GM06990 (cell line): ENCODE data around the gene CCDC116.

Source experiments
- DNase-seq: peaks from one replicate; pipeline ENCODE4 v3.0.0-alpha.2; 2011; ENCODE audit not compliant: insufficient read length; ENCODE audit errors: extremely low read depth
- H3K27me3 ChIP-seq: replicated peaks from 2 replicates; pipeline ENCODE4 v1.6.0; 2011; ENCODE audit warnings: low read length; ENCODE audit not compliant: control insufficient read depth, insufficient read depth
- H3K36me3 ChIP-seq: 2 replicates; pipeline ENCODE4 v1.5.1; 2011; ENCODE audit warnings: low read length; ENCODE audit not compliant: control insufficient read depth, insufficient read depth
- H3K4me3 ChIP-seq: replicated peaks from 2 replicates; pipeline ENCODE4 v1.5.1; 2011; ENCODE audit warnings: low read depth, mild to moderate bottlenecking, control low read depth, low read length
- CTCF ChIP-seq: IDR thresholded peaks from 2 replicates; pipeline ENCODE4 v1.5.1; 2011; ENCODE audit warnings: low read length, control low read depth, mild to moderate bottlenecking, inconsistent platforms; ENCODE audit not compliant: insufficient read depth, poor library complexity, severe bottlenecking

Gene CCDC116

DNA sequence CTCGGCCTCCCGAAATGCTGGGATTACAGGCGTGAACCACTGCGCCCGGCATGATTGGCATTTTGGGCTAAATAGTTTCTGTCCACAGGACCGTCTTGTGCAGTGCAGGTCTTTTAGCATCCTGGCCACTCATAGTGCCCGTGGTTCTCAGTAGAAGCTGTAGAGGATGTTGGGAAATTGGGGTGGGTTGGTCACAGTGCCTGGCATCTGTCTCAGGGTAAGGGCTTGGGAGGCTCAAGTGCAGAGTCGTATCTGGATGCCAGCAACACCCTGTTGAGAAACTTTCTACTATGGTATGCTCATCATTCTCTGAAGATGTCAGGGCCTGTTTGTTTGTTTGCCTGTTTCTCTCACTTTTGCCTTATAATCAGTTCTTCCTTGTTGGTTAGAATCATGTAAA is 43.2 kb upstream of the CCDC116 start:
- Histone ChIP-seq H3K36me3 (peaks cover 15% of the 10 kb centered on the region), H3K27me3 (no peaks in the 10 kb centered on the region), H3K4me3 (no peak overlapping the region)
- no peak for DNase-seq
- TF ChIP-seq CTCF, result no peak

- peaks cover 22% of the 10 kb centered on the region for H3K36me3 ChIP-seq
- H3K27me3 ChIP-seq, result no peaks in the 10 kb centered on the region
- no peak overlapping the region for H3K4me3 ChIP-seq
- no peak for DNase-seq
- TF ChIP-seq CTCF, result no peak
These were observed 41.5 kb upstream of the CCDC116 start for GRCh38 chr22:21590809-21591641.

DNA sequence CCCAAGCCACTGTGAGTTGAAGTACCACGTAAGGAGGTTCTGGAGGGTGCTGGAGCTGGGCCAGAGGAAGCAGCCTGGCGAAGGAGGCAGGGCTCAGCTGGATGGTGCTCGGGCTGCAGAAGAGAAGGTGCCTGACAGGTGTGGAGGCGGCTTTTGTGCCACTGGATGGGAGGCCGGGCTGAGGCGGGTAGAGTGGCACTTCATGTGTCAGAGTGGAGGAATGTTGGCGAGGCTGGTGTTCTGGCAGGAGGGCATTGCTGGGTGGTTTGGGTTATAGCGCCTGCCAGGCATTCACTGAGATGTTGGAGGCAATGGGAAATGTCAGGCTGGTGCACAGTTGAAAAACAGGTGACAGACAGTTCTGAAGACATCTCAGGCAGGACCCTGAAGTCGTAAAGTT is 40.9 kb upstream of the CCDC116 start:
- TF ChIP-seq CTCF, result no peak
- H3K4me3 ChIP-seq, result no peak overlapping the region
- H3K36me3 ChIP-seq, result peaks cover 24% of the 10 kb centered on the region
- no peaks in the 10 kb centered on the region for H3K27me3 ChIP-seq
- DNase-seq, result no peak

DNA sequence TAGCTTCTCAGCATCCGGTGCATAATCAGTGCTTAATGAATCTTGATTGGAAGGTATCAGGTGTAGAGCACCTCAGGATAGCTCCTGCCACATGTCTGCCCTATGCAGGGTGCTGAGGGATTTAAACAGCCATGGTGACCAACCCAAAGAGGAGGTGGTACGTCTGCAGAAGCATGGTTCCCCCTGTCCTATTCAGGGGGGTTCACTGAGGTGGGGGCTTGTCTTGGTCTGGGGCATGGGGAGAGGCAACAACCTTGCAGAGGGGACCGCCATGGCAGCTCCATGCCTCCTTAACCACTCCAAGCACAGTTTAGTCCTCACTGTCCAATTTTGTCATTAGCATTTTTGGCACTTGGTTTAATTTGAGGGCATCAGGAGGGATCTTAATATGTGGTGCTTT is 40.1 kb upstream of the CCDC116 start:
- no peak overlapping the region for H3K4me3 ChIP-seq
- no peaks in the 10 kb centered on the region for H3K27me3 ChIP-seq
- DNase-seq, result no peak
- H3K36me3 ChIP-seq, result peaks cover 24% of the 10 kb centered on the region
- no peak for TF ChIP-seq CTCF

- Histone ChIP-seq H3K36me3 (peaks cover 24% of the 10 kb centered on the region), H3K27me3 (no peaks in the 10 kb centered on the region), H3K4me3 (no peak overlapping the region)
- TF ChIP-seq CTCF, result peak; percentile 24
- DNase-seq, result no peak
These were observed 38.9 kb upstream of the CCDC116 start for GRCh38 chr22:21593406-21594232.
